Measurements from ENCODE around the gene CPNE8. TPM values are rescaled to one million over a fixed set of nuclear protein-coding genes. Genes with fewer than 3 reads are reported as not detected.

CPNE8 gene
- total and polyA plus RNA-seq, 2 of the 4 experiments (the other 2 are of a cell fraction) = not detected

- no CpG with 5 or more reads among the region's 2 CpGs for WGBS, 2 experiments (ENCODE audit: extremely low coverage in 2 of 2, insufficient read length in 1 of 2)
- ChIA-PET POLR2A (ENCODE audit: unreplicated experiment) (no interaction called here), CTCF (no interaction called here)
- no peak overlapping the region for H3K4ac ChIP-seq (ENCODE audit: low read depth, low read length)
- no peak overlapping the region for H4K8ac ChIP-seq (ENCODE audit: low read depth in 2 of 2, low read length in 2 of 2)
- H3K9me3 ChIP-seq (ENCODE audit: control insufficient read depth, insufficient read depth, low read length) = peaks cover 8% of the 10 kb centered on the region
- no peak overlapping the region for H3K23ac ChIP-seq (ENCODE audit: low read depth, low read length)
- no peak overlapping the region for H2AK9ac ChIP-seq (replicated peaks; ENCODE audit: low read depth, low read length, poor library complexity)
- no peaks in the 10 kb centered on the region for H3K79me1 ChIP-seq (ENCODE audit: low read depth in 1 of 2, low read length in 2 of 2)
- no TSS peak for BruUV-seq (replicated peaks)
- in situ Hi-C loops (cut with MboI; ENCODE audit: low sequenced_read_pairs) (no loop called here), intact Hi-C loops (cut with micrococcal nuclease) (no loop called here), dilution Hi-C loops (cut with HindIII; ENCODE audit: low sequenced_read_pairs, unreplicated experiment) (no loop called here)
- H3K4me2 ChIP-seq (ENCODE audit: low read depth, low read length) = no peak overlapping the region
- H2BK5ac ChIP-seq (ENCODE audit: low read depth, low read length, poor library complexity, severe bottlenecking) = no peak overlapping the region
- no peak overlapping the region for H3K18ac ChIP-seq (ENCODE audit: low read depth, low read length)
- no peaks in the 10 kb centered on the region for H3K9me1 ChIP-seq (ENCODE audit: insufficient read depth, low read length)
- H3K56ac ChIP-seq (ENCODE audit: extremely low read depth, insufficient read depth, low read length) = no peak overlapping the region
- no peak overlapping the region for H3K14ac ChIP-seq (replicated peaks; ENCODE audit: low read depth, low read length)
- TF ChIP-seq CHD1 (IDR thresholded peaks at IDR 0.05; ENCODE audit: low read depth, low read length) (no peak), RAD21 (IDR thresholded peaks at IDR 0.05; ENCODE audit: low read length) (no peak), MXI1 (IDR thresholded peaks at IDR 0.05; ENCODE audit: borderline replicate concordance, low read depth, low read length) (no peak), NFE2L2 (IDR thresholded peaks at IDR 0.05; ENCODE audit: low read depth, low read length) (no peak), FOS (IDR thresholded peaks at IDR 0.05; ENCODE audit: low read depth, low read length) (no peak), RFX5 (IDR thresholded peaks at IDR 0.05; ENCODE audit: low read depth, low read length) (no peak), RCOR1 (IDR thresholded peaks at IDR 0.05; ENCODE audit: insufficient replicate concordance, low read length) (no peak), CEBPB (IDR thresholded peaks at IDR 0.05; ENCODE audit: low read depth, low read length) (no peak), ELK1 (IDR thresholded peaks at IDR 0.05; ENCODE audit: borderline replicate concordance, low read depth, low read length) (no peak)
- no peak overlapping the region for H2BK120ac ChIP-seq (ENCODE audit: low read depth, low read length)
- DNase-seq (no peak), ATAC-seq (ENCODE audit: low read depth) (no peak)
- no peak overlapping the region for H3K9ac ChIP-seq (ENCODE audit: low read depth, low read length)
- no peak overlapping the region for H3K4me3 ChIP-seq (ENCODE audit: insufficient read depth, low read depth, low read length)
- H3K27me3 ChIP-seq (ENCODE audit: control insufficient read depth, insufficient read depth, low read length) = no peaks in the 10 kb centered on the region
- no peak overlapping the region for H4K91ac ChIP-seq (ENCODE audit: insufficient read depth, low read depth, low read length)
- no peaks in the 10 kb centered on the region for H3K4me1 ChIP-seq (ENCODE audit: control insufficient read depth, insufficient read depth, low read length)
- no peak overlapping the region for H4K5ac ChIP-seq (ENCODE audit: low read depth, low read length)
- H4K20me1 ChIP-seq (ENCODE audit: insufficient read depth, low read length) = no peaks in the 10 kb centered on the region
- no peak overlapping the region for H2AFZ ChIP-seq (replicated peaks; ENCODE audit: low read length, poor library complexity)
- no peak overlapping the region for H2AK5ac ChIP-seq (ENCODE audit: low read depth, low read length)
- H3K27ac ChIP-seq (ENCODE audit: insufficient read depth, low read length) = no peak overlapping the region
- H3K36me3 ChIP-seq (ENCODE audit: control insufficient read depth, insufficient read depth, low read length) = no peaks in the 10 kb centered on the region
- H2BK20ac ChIP-seq (ENCODE audit: low read depth, low read length) = no peak overlapping the region
- no peak overlapping the region for H2BK15ac ChIP-seq (ENCODE audit: low read depth, low read length)
Measured at GRCh38 chr12:38811814-38812356, 93.5 kb downstream of the CPNE8 start.
